HG02610 (cell line): ENCODE measurements around the gene PLS3.
"Not testable (repeated sequence)": the region's sequence is repeated elsewhere in the genome, so short reads cannot be mapped to it uniquely, and the experiment has no call there.

Experiments used
- ATAC-seq: cut with Tn5 transposase; IDR thresholded peaks from one replicate; pipeline ENCODE4 v1.9.1; 2021; ENCODE audit warnings: mild to moderate bottlenecking, moderate library complexity; ENCODE audit not compliant: unreplicated experiment

Gene PLS3

DNA sequence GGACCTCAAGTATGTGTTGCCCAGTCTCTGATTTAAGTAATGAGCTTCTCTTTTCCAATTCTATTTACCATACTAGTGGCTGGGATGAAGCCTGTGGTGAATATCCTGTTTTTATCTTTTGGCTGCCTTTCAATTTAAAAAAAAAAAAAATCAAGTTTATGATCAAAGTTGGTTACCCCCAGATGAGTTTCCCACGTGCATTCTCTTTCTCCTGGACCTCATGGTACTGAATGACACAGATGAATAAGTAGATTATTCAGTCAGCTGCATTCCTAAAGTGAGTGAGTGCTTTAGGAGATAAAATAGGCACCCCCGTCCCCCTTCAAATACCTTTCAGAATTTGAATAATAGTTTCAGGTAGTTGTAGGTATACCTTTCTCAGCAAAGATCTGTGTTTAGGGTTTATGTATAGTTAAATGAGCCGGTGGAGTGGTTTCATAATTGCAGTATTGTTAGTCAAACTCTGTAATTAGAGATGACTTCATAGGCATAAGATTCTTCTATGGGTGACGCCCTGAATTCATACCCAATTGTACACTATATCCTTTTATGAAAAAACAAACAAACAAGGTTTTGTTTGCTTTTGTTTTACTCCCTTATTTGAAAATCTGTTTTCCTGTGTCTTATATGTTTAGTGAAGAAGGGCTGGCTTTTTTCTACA lies 41.9 kb downstream of the PLS3 start:
- no peak for ATAC-seq

DNA sequence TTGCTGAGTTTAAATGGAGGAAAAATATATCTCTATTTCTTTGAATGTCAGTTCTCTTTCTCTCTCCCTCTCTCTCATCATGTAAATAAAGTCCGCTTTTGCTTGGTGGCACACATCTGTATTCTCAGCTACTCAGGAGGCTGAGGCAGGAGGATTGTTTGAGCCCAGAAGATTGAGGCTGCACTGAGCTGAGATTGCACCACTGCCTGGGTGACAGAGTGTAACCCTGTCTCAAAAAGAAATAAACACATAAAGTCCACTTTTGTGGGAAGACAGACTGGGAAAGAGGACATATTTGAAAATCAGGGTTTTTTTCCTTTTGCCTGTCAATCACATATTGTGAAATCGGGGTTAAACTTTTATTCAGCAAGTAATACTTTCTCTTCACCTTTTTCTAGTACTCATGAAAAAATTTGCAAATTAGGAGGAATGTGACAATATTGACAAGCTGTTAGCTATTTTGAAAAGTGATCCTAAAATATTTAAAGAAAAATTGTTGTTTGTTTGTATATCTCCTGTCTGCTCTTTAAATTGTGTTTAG lies 42.6 kb downstream of the PLS3 start:
- ATAC-seq: no peak

DNA sequence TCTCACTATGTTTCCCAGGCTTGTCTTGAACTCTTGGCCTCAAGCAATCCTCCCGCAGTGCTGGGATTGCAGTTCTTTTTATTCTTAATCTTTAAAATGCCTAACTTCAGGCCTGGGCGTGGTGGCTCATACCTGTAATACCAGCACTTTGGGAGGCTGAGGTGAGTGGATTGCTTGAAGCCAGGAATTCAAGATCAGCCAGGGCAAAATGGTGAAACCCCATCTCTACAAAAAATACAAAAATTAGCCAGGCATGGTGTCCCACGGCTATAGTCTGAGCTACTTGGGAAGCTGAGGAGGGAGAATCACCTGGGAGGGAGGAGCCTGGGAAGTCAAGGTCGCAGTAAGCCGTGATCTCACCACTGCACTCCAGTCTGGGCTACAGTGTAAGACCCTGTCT lies 45.9 kb downstream of the PLS3 start:
- no peak for ATAC-seq

DNA sequence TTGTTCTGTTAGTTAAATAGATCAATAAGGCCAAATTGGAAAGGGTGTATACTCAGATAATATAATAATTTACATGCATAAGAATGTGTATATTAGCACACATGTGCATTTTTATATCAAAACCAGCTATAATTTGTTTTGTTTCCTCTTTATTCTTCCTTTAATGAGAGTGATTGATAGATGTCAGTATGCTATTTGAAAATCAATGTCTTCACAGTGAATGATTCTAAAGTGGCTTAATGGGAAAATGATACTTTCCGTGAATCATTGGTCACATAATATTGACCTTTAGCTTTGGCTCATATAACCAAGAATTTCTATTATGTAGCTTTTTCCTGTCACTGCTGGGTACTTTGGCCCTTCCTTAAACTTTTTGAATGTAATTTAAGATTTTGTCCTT lies 48.6 kb downstream of the PLS3 start:
- no peak for ATAC-seq

DNA sequence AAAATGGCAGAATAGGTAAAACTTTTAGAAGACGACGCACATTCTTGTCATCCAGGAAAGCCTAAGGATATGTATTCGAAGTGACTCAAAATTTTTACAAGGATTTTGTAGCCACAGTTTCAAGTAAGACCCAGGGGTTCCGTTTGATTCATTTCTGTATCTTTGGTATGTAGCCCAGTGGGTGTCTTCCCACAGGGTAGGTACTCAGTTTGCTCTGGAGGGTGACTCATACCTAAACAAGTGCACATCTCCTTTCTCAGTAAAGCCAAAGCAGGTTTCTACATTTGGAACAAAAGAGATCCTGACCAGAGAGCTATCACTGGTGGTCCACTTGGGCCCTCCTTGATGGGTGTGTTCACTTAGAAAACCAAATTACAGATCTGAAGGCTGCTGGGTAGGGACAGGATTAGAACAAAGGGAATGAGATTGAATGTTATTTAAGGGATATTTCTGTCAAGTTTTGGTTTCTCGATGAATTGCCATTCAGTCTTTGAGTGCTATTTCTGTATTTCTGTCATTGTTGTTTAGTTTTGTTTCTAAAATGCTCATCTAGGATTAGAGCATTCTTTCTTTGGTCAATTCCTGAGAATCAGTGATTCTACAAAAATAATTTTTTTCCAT lies 56.1 kb downstream of the PLS3 start:
- ATAC-seq: peak; percentile 98

DNA sequence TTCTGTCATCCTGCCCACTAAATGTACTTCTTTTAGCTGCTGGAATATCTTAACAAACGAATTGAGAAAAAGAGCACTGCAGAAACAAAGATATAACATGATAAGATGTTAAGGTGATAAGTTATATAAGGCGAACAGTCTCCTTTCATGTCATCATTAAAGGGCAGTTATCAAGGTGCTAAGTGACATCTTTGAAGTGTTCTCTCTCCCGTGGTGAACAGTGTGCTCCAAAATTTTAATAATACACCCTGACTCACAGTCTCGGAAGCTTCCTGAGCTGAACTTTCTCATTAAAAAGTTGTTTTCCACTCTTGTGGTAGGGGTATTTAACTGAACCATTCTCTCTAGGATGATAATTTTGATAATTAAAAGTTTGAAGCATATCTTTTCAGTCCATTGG lies 61.6 kb downstream of the PLS3 start:
- no peak for ATAC-seq

DNA sequence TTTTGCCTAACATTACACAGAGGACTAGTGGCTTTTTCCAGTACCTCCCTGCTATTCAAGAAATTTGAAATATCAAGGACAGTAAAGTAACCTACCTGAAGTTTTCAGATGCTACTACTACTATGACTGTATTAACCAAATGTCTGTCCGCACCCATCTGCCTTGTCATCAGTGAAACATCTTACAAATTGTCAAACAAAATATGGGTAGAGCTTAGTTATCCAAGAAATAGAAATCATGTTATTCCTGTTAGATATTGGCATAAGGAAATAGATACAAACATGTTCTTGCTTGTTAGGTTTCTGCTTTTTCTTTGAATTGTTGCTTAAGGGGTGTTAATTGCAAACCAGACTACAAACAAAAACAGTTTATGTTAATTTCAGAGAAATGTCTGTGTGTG lies 63.9 kb downstream of the PLS3 start:
- ATAC-seq: no peak

DNA sequence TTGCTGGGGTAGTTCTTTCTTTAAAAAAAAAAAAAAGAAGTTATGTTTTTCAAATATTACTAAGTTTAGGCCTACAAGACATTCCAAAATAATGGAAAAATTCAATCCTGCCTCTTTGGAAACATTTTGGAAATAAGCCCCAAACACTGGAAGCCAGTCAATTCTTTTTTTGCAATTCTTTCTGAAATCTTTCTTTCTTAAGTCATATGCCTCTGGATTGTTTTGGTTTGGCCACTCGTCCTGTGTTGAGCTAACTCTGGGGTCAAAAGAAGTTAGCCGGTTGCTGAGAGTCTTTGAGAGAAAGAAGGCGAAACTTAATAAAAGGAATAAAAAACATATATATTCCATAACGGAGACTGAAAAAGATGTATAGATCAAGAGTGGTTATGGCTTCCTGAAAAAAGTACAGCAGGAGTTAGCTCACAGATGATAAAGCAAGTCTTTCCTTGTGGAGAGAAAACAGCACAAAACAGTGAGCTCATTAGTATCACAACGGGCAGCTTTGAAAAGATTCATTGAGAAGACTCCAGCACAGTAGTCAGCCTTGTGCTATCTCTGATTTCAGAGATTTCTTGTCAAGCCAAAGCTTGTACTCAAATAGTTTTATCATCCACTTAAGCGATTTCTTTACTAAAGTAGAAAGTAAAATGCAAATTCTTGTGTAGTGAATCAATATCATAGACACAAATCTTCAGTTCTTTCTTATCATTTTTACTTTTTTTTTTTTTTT lies 64.8 kb downstream of the PLS3 start:
- ATAC-seq: no peak

DNA sequence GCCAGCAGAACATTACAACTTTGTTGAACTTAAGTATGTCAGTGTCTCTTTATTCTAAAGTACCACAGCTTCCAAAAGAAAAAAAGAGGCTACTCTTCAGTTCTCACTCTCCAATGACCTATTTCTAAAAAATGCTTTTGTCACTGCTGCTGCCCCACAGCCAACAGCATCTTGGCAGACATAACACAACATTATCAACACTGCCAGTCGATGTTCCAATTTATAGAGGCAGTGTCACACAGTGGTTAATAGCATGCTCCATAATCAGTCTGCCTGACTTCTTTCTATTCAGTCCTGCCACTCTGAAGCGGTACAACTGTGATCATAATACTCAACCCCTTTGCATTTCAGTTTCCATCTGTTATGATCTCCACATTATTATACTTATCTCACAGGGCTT lies 69.2 kb downstream of the PLS3 start:
- no peak for ATAC-seq

DNA sequence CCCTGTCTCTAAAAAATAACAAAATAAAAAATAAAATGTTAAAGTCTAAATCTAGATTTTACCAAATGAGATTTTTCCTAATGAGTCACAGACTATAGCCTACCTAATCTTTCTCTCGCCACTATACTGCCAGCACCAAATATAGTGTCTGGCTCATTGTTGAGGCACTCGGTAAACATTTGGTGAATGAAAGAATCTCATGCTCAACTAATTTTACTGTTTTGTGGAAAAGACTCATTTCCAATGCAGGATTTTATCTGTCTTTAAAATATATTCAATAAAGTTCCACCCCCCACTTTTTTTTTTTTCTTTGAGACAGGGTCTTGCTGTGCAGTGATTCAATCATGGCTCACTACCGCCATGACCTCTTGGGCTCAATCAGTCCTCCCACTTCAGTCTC lies 71.5 kb downstream of the PLS3 start:
- no peak for ATAC-seq

DNA sequence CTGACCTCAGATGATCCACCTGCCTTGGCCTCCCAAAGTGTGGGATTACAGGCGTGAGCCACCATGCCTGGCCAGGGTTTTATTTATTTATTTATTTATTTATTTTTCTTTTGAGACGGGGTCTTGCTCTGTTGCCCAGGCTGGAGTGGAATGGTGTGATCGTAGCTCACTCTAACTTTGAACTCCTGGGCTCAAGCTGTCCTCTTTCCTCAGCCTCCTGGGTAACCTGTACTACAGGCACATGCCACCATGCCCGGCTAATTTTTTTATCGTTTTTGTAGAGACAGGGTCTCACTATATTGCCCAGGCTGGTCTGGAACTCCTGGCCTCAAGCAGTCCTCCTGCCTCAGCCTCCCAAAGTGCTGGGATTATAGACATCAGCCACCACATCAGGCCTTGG lies 72.4 kb downstream of the PLS3 start:
- not testable (repeated sequence) for ATAC-seq

DNA sequence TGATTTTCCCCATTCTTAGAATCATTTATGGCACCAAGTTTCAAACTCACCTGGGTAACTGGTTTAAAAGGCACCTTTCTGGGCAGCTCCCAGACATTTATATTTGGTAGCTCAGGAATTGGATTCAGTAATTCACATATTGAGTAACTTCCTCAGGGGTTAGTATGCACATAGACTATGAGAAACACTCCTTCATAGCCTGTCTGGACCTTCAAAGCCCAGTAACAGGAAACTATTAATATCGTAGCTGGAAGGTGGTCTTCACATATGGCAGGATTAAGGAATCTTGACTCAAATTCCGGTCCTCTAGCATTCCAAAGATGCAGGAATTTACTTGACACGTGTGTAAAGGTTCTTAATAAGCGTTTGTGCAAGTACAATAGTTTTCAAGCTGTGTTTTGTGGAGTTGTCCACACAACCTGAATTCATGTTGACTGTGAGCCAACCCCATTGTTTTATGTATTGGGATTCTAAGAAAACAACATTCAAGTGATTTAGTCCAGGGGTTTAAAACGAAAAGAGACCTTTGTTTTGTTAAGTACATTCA lies 78.4 kb downstream of the PLS3 start:
- no peak for ATAC-seq

DNA sequence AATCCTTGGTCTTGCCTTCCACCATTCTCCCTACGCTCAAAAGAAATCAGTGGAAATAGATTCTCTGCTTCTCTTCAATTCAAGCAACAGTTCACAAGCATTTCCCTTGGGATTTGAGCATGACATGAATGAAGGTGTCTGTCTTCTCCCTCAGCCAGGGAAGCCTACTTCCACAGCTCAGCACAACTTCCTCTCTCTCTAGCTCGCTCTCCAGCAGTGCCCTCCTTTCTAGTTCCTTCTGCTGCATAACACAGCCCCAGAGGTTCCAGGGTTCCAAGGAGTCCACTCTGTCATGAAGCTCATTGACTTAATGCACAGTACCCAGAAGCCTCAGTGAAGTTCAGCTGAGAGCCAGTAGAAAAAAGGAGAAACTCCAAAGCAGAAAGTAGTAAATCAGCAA lies 81.3 kb downstream of the PLS3 start:
- ATAC-seq: no peak

DNA sequence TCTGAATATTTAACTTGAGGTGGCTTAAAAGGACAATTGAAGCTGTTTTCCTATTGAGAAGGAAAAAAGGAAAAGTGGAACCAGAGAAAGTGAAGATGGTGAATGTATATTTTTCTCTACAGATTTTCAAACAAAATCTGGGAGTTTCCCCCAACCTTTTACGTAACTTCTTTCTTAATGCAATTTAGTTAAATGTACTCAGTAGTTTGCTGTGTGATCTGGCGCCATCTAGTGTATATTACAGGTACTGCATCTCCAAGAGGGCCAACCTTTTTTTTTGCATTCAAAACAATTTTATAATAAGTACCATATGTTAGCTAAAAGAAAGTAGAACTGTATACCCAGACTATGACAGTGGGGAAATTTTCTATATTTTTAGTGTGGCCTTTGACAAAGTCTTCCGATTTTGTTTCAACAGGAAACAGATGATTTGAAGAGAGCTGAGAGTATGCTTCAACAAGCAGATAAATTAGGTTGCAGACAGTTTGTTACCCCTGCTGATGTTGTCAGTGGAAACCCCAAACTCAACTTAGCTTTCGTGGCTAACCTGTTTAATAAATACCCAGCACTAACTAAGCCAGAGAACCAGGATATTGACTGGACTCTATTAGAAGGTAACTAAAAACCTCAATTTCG lies 82.0 kb downstream of the PLS3 start:
- ATAC-seq: no peak

DNA sequence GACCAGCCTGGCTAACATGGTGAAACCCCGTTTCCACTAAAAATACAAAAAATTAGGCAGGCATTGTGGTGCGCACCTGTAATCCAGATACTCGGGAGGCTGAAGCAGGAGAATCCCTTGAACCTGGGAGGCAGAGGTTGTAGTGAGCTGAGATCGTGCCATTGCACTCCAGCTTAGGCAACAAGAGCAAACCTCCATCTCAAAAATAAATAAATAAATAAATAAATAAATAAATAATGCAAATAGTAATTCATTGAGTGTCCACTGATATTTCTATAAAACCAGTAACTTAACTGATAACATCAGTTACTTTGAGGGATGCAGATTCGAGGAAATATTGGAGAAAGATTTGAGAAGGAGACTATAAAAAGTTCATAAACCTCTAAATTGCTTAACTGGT lies 83.4 kb downstream of the PLS3 start:
- not testable (repeated sequence) for ATAC-seq

DNA sequence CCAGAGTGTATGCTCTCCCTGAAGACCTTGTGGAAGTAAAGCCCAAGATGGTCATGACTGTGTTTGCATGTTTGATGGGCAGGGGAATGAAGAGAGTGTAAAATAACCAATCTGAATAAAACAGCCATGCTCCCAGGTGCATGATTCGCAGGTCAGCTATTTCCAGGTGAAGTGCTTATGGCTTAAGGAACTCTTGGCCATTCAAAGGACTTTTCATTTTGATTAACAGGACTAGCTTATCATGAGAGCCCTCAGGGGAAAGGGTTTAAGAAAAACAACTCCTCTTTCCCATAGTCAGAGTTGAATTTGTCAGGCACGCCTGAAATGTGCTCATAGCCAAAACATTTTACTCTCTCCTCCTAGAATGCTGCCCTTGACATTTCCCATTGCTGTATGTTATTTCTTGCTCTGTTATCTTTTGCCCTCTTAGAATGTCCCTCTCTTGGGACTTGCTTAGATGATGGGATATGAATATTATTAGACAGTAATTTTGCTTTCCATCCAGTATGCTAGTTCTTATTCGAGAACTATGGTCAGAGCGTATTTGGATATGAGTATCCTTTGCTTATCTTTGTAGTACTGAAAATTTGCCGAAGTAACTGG lies 88.6 kb downstream of the PLS3 start:
- ATAC-seq: no peak

DNA sequence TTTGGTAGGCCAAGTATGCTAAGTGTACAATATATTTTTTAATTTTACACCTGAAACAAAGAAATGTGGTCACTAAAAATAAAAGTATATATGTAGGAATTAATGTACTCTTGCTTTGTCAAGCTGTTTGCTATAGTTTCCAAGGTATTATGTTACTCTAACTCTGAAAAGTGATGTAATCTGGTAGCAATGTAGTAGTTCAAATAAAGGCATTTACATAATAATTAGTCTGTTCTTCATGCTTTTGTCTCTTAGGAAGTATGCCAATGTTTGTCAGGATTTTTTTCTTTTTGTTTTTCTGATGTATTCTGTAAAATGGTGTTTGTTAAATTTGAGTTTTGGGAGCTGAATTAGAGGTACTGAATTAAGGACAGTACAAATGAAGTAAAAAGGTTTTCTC lies 89.5 kb downstream of the PLS3 start:
- ATAC-seq: no peak

DNA sequence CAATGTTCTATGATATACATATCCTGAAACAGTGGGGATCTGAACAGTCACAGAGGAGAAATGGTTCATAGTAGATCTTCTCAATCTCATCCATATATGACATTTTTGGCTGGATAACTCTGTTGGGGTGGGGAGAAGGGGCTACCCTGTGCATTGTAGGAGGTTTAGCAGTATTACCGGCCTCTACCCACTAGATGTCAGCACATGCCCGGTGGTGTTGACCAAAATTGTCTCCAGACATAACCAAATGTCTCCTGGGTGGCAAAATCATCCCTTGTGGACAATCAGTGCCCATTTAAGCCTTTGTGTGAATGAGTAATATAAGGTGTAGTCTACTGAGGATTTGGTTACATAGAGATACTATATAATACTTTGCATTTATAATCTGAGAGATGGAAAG lies 89.9 kb downstream of the PLS3 start:
- peak; percentile 51 for ATAC-seq

DNA sequence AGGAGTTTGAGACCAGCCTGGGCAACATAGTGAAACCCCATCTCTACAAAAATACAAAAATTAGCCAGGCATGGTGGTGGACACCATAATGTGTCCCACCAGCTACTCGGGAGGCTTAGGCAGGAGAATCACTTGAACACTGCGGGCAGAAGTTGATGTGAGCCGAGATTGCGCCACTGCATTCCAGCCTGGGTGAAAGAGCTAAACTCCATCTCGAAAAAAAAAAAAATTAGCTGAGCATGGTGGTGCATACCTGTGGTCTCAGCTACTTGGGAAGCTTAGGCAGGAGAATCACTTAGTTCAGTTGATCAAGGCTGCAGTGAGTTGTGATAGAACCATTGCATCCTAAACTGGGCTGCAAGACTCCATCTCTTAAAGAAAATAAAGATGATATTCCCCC lies 91.2 kb downstream of the PLS3 start:
- ATAC-seq: no peak

DNA sequence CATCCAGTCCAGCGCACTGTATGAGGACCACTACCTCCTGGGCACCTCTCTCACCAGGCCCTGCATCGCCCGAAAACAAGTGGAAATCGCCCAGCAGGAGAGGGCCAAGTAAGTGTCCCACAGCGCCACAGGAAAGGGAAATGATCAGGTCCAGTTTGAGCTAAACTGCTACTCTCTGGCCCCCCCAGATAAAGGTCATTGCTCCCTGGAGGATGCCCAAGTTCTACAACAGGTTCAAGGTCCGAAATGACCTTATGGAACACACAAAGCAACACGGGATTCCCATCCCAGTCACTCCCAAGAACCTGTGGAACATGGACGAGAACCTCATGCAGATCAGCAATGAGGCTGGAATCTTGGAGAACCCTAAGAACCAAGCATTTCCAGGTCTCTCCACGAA lies 104.1 kb downstream of the PLS3 start:
- ATAC-seq: no peak

DNA sequence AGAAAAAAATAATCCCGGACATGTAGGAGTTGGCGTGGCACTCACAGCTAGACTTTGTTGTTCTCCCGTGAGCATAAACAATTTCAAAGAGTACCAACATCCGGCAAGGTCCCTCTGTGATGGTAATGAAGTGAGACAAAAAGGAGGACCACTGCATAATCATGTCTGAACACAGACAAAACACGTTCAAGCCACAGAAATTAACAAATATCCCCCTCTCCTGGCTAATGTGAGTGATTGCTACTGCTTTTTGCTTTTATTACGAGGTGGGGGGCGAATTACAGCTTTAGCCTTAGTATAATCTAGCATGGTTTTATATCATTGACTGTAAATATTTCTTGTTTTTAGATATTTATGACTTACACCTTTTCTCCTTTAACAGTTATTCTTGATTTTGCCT lies 118.5 kb downstream of the PLS3 start:
- ATAC-seq: no peak
